A549 treated with AZD9567 at 1 μM for 4 hours (cell line): ENCODE results near the gene TRPV2. TPM values are rescaled to one million over a fixed set of nuclear protein-coding genes. Genes with fewer than 3 reads are reported as not detected.

ENCODE experiments used
- total RNA-seq: library from RNA; stranded (reverse); fragments of 200-300 nt; extraction: Qiagen RNA extraction; gene quantifications from 5 replicates; pipeline ENCODE4 v1.2.3, GENCODE V29; 2022; ENCODE audit not compliant: insufficient read depth

TRPV2 gene, protein sequence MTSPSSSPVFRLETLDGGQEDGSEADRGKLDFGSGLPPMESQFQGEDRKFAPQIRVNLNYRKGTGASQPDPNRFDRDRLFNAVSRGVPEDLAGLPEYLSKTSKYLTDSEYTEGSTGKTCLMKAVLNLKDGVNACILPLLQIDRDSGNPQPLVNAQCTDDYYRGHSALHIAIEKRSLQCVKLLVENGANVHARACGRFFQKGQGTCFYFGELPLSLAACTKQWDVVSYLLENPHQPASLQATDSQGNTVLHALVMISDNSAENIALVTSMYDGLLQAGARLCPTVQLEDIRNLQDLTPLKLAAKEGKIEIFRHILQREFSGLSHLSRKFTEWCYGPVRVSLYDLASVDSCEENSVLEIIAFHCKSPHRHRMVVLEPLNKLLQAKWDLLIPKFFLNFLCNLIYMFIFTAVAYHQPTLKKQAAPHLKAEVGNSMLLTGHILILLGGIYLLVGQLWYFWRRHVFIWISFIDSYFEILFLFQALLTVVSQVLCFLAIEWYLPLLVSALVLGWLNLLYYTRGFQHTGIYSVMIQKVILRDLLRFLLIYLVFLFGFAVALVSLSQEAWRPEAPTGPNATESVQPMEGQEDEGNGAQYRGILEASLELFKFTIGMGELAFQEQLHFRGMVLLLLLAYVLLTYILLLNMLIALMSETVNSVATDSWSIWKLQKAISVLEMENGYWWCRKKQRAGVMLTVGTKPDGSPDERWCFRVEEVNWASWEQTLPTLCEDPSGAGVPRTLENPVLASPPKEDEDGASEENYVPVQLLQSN
- 0.36 to 0.69 TPM (median 0.48 TPM) in 4 of 5 replicates, not detected in the other for total RNA-seq

DNA sequence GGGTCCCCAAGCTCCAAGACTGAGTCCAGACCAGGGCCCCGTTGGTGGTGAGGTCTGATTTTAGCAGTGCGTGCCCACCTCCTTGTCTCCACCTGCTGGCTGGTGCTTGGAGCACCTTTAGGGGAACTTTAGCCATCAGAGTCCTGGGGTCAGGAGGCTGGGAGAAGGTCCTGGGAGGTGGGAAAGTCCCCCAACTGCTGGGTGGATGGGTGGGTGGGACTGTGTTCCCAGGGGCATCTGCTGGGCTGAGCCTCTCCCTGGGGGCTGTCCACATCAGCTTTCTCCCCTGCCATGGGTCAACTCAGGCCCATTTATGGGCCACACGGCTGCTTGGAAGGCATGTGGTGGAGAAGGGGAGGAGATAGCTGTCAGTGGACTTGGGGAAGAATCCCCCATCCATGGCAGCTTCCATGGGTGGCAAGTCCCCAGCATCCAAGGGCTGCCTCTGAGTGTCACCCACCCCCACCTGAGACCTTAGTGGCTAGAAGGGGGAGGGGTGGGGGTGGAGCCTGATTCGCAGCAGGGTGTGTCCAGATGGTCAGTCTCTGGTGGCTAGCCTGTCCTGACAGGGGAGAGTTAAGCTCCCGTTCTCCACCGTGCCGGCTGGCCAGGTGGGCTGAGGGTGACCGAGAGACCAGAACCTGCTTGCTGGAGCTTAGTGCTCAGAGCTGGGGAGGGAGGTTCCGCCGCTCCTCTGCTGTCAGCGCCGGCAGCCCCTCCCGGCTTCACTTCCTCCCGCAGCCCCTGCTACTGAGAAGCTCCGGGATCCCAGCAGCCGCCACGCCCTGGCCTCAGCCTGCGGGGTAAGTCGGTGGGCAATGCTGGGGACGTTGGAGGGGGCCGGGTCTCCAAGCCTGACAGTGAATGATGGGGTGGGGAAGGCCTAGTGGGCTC is at the start of gene TRPV2:
Gene TRPV2 (plus strand): TSS at position 541 of the 894 bp plus-strand sequence. CDS start 2,098 bp downstream, outside the sequence.

DNA sequence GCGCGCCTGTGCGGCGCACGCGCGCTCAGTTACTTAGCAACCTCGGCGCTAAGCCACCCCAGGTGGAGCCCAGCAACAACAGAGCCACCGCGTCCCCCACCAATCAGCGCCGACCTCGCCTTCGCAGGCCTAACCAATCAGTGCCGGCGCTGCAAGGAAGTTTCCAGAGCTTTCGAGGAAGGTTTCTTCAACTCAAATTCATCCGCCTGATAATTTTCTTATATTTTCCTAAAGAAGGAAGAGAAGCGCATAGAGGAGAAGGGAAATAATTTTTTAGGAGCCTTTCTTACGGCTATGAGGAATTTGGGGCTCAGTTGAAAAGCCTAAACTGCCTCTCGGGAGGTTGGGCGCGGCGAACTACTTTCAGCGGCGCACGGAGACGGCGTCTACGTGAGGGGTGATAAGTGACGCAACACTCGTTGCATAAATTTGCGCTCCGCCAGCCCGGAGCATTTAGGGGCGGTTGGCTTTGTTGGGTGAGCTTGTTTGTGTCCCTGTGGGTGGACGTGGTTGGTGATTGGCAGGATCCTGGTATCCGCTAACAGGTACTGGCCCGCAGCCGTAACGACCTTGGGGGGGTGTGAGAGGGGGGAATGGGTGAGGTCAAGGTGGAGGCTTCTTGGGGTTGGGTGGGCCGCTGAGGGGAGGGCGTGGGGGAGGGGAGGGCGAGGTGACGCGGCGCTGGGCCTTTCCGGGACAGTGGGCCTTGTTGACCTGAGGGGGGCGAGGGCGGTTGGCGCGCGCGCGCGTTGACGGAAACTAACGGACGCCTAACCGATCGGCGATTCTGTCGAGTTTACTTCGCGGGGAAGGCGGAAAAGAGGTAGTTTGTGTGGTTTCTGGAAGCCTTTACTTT is 34.5 kb upstream of the TRPV2 start, which contains the start of gene UBB:
Gene UBB (plus strand): TSS at position 452 of the 856 bp plus-strand sequence. CDS start 817 bp downstream, outside the sequence.

Other genes starting within 250 kb of the TRPV2 start
- 62.5 to 67.3 TPM (median 63.8 TPM) in 5 replicates for gene NCOR1, start 200.0 kb upstream of the TRPV2 start, total RNA-seq
- gene PIGL, start 198.4 kb upstream of the TRPV2 start, total RNA-seq, result 15.7 to 18.3 TPM (median 17.1 TPM) in 5 replicates
- gene CENPV, start 62.1 kb upstream of the TRPV2 start, total RNA-seq, result 139 to 161 TPM (median 159 TPM) in 5 replicates
- 1,967 to 2,377 TPM (median 2,087 TPM) in 5 replicates for gene UBB, start 34.5 kb upstream of the TRPV2 start, total RNA-seq
- gene LRRC75A, start 76.6 kb downstream of the TRPV2 start, total RNA-seq, result 0.99 to 1.2 TPM (median 1.0 TPM) in 4 of 5 replicates, not detected in the other
- 8.0 to 14.6 TPM (median 13.9 TPM) in 5 replicates for gene ZNF287, start 153.6 kb downstream of the TRPV2 start, total RNA-seq
- gene ZNF624, start 238.3 kb downstream of the TRPV2 start, total RNA-seq, result 1.0 to 1.9 TPM (median 1.7 TPM) in 5 replicates